AG04449 (cell line): Measurements from ENCODE around the gene RAC2.
"Not testable (repeated sequence)": the region's sequence is repeated elsewhere in the genome, so short reads cannot be mapped to it uniquely, and the experiment has no call there.

Experiments
- CTCF ChIA-PET: fragments of 350-600 bp; formaldehyde crosslinking; extraction: SDS; loops from one replicate; lab custom pipeline; 2021; ENCODE audit warnings: antibody characterized with exemption; lab: Yijun Ruan, JAX
- POLR2A ChIA-PET: fragments of 400-600, 350-600 bp; formaldehyde crosslinking; extraction: SDS; loops from one replicate; lab custom pipeline; 2020; ENCODE audit warnings: antibody characterized with exemption, inconsistent platforms; lab: Yijun Ruan, JAX
- DNase-seq: peaks from one replicate; pipeline ENCODE4 v3.0.0-alpha.2; 2010; ENCODE audit warnings: low read depth, low spot score
- H3K4me3 ChIP-seq: 2 replicates; pipeline ENCODE4 v1.5.1; 2011; ENCODE audit warnings: low read depth, mild to moderate bottlenecking, control low read depth, low read length
- TF ChIP-seq, protein P1 (sequence below): IDR thresholded peaks from one replicate; pipeline ENCODE4 v1.5.1; 2011; ENCODE audit warnings: mild to moderate bottlenecking, moderate library complexity, low read length, control low read depth, inconsistent platforms; ENCODE audit not compliant: insufficient read depth; ENCODE audit errors: missing control alignments

The RAC2 gene

DNA sequence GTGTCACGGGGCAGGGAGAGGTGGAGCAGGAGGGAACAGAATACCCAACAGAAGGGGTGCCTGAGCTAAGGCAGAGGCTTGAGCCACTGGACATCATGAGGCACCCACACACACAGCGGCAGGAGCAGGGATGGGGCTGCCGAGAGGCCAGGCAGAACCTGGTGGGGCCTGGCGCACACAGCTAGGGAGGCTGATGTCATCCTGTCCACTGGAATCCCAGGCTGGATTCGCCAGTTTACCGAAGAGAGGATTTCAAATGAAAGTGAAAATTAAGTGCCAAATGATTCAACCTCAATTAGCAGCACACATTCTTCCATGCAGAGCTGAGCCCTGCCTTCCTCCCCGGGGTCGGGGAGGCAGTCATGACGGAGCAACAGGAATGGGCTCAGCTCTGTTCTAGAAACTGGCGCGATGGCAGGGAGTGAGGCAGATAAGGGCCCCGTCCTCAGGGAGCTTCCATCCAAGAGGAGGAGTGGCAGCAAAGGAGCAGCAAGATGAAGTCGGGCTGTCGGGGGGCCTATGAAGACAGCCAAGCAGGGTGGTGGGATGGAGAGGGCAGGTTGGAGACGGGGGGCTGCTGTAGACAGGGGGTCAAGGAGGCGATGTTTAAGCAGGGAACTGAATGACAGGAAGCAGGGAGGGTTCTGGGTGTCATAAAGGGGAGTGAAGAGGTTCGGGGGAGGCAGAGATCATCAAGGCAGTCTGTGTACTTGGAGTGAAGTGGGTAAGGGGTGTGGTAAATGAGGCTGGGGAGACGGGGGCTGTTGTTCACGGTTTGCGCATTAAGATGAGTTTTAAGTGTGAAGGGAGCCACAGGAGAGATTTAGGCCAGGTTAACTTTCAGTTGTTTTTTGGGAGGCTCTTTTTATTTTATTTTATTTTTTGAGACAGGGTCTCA lies 6.4 kb downstream of the RAC2 start:
- no peak overlapping the region for H3K4me3 ChIP-seq
- ChIA-PET POLR2A (no interaction called here), CTCF (interaction anchor here (1.0 to 10.1 kb wide), 2 partner anchors 23 to 62 kb away, joined by 4 to 162 read pairs; no protein-coding TSS in a partner anchor)
- no peak for DNase-seq
- TF ChIP-seq, protein P1, sequence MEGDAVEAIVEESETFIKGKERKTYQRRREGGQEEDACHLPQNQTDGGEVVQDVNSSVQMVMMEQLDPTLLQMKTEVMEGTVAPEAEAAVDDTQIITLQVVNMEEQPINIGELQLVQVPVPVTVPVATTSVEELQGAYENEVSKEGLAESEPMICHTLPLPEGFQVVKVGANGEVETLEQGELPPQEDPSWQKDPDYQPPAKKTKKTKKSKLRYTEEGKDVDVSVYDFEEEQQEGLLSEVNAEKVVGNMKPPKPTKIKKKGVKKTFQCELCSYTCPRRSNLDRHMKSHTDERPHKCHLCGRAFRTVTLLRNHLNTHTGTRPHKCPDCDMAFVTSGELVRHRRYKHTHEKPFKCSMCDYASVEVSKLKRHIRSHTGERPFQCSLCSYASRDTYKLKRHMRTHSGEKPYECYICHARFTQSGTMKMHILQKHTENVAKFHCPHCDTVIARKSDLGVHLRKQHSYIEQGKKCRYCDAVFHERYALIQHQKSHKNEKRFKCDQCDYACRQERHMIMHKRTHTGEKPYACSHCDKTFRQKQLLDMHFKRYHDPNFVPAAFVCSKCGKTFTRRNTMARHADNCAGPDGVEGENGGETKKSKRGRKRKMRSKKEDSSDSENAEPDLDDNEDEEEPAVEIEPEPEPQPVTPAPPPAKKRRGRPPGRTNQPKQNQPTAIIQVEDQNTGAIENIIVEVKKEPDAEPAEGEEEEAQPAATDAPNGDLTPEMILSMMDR = no peak

DNA sequence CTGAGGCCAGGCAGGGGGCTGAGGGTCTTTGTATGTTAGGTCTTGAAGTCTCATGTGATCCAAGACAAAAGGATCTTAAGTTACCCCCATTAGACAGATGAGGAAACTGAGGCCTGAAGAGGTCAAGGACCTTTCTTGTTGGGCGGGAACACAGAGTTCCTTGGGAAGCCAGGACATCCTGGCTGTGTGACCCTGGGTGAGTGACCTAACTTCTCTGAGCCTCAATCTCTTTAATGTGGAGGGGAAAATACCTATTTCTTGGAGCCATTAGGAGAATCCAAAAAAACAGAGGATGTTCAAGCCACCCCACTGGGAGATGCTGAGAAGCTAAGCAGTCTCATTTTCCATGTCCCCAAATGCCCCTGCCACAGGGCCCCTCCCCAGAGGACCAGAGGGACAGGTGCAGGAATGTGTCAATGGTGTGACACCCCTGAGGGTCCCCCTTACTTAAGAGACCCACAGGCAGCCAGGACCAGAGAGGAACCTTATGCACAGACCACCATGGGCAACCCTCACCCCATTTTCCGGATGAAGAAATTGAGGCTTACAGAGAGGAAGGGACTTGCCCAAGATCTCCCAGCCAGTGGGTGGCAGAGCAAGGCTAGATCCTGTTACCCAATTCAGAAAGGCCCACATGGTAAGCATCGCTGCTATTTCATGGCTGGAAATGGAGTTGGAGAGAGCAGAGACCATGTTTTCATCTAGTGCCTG lies 8.0 kb downstream of the RAC2 start:
- DNase-seq = no peak
- TF ChIP-seq, protein P1 = no peak
- POLR2A ChIA-PET = no interaction called here
- CTCF ChIA-PET = no interaction called here
- no peak overlapping the region for H3K4me3 ChIP-seq

DNA sequence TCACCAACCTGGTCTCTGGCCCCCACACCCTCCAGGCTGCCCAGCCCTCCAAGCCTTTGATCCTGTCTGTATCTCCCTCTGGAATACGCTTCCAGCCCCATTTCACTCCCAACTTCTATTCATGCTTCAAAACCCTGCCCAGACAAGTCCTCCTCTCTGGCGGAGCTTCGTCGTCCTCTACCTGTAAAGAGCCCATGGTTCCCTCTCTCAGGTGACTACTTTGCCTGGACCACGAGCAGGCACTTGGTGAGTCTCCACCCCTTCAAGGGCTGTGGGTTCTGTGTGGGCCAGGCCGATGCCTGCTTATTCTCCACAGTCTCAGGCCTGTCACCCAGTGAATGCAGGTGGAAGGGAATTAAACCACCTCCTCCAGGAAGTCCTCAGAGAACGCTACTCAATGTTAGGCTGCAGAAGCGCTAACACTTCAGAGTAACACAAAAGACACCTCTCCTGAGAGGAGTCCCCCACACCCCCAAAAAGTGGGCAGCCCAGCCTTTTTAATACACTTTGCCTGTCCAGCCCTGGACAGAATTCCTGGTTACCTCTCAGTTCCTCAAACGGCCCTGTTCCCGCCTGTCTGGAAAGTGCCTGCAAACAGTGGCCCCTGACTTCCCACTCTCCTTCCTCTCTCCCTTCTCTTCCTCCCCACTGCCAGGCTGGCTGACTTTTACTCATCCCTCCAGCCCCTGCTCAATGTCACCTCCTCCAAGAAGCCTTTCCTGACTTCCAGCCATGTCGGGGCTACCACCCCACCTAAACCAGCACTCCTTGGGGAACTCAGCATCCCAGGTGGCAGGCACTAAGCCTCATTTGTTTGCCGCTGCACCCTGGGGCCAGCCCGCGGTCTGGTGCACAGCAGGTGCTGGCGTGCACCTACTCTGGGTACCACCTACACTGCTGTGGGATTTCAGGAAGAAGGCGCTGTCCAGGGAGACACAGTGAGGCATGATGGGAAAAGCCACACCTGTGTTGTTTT lies 9.0 kb downstream of the RAC2 start:
- POLR2A ChIA-PET = no interaction called here
- TF ChIP-seq, protein P1 = no peak
- DNase-seq = no peak
- H3K4me3 ChIP-seq = no peak overlapping the region
- CTCF ChIA-PET = interaction anchor here (1.5 kb wide), 1 partner anchor 25 kb away, joined by 4 read pairs; no protein-coding TSS in a partner anchor

DNA sequence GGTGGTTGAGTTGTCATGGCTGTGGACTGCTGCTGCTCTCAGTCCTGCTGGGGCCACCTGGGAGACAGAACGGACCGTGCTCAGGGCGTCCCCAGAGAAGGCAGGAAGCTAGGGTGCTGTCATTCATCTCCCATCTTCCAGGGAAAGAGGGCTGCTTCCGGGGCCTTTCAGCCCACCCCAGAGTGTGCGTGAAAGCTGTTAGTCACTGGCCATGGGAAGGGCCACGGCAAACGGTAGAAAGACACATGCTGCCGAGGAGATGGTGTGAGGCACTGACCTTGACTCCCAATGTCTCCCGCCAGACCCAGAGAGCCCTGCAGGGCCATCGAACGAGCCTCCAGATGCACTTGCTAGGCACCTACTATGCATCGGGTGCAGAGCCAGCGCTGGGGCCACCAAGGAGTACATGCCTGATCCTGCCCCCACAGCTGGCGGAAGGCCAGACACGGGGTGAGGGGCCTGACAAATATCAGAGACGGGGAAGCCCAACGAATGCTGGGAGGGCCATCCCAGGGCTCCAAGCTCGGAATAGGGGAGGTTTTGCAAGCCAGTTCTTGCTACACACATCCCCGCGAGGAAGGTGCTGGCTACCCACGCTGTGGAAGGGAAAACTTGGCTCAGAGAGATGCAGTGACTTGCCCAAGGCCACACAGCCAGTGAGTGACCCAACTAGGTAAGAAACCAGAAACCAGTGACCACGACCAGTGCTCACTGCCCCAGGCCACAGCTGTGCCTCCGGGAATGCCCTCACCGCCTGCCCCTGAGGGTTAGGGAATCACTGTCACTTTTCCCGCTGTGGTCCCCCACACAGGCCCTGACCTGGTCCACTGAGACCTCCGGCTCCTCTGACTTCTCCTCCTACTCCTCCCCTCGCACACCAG lies 10.1 kb downstream of the RAC2 start:
- ChIA-PET POLR2A (no interaction called here), CTCF (interaction anchor here (0.9 to 1.5 kb wide), 2 partner anchors 14 to 26 kb away, joined by 3 to 4 read pairs; no protein-coding TSS in a partner anchor)
- TF ChIP-seq, protein P1 = no peak
- no peak for DNase-seq
- H3K4me3 ChIP-seq = no peak overlapping the region

DNA sequence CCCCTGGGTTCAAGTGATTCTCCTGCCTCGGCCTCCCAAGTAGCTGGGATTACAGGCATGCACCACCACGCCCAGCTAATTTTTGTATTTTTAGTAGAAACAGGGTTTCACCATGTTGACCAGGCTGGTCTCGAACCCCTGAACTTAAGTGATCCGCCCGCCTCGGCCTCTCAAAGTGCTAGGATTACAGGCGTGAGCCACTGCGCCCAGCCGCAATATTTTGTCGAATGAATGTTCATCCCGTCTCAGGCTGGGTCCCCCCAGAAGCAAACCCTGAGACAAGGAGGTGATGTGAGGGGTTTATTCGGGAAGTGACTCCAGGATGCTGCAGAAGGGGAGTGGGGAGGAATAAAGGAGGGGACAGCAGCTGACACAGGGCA lies 10.7 kb downstream of the RAC2 start:
- DNase-seq, POLR2A ChIA-PET, H3K4me3 ChIP-seq: not testable (repeated sequence)
- CTCF ChIA-PET = interaction anchor here (0.9 to 1.5 kb wide), 2 partner anchors 13 to 27 kb away, joined by 3 to 4 read pairs; no protein-coding TSS in a partner anchor
